ENCODE data around the gene RAD51B.

GRCh38 chr14:68499451-68499850, 679.9 kb downstream of the RAD51B start:
- TF ChIP-seq EZH2 (IDR thresholded peaks at IDR 0.05; ENCODE audit: borderline replicate concordance) (no peak), CTCF (IDR thresholded peaks at IDR 0.05; ENCODE audit: poor library complexity) (no peak)

Data from hepatocyte (in vitro differentiated cells).